Smooth muscle cell (in vitro differentiated cells): ENCODE data around the gene NUP107. TPM values are rescaled to one million over a fixed set of nuclear protein-coding genes. Genes with fewer than 3 reads are reported as not detected.

Experiments used
- DNase-seq: peaks from one replicate; lab custom pipeline; 2025; ENCODE audit not compliant: unreplicated experiment; lab: John Stamatoyannopoulos, UW
- H2AFZ ChIP-seq: fragments of 200-600 bp; sonication (generic); 2 replicates; pipeline ENCODE4 v1.6.0; 2016; ENCODE audit warnings: antibody characterized with exemption, low read depth, mild to moderate bottlenecking
- H3F3A ChIP-seq: fragments of 200-600 bp; sonication (generic); 2 replicates; pipeline ENCODE4 v1.6.0; 2017; ENCODE audit warnings: antibody characterized with exemption, low read depth
- H3K27ac ChIP-seq: fragments of 200-600 bp; sonication (generic); 2 replicates; pipeline ENCODE4 v1.5.1; 2016; ENCODE audit warnings: low read depth, mild to moderate bottlenecking
- H3K27me3 ChIP-seq: fragments of 200-600 bp; sonication (generic); 2 replicates; pipeline ENCODE4 v1.6.1; 2016; ENCODE audit warnings: low read depth, mild to moderate bottlenecking
- H3K36me3 ChIP-seq: fragments of 200-600 bp; sonication (generic); 2 replicates; pipeline ENCODE4 v1.5.1; 2016; ENCODE audit warnings: low read depth
- H3K4me1 ChIP-seq: fragments of 200-600 bp; sonication (generic); 2 replicates; pipeline ENCODE4 v1.5.1; 2016; ENCODE audit warnings: low read depth
- H3K4me2 ChIP-seq: fragments of 200-600 bp; sonication (generic); 2 replicates; pipeline ENCODE4 v1.6.0; 2016; ENCODE audit warnings: mild to moderate bottlenecking
- H3K4me3 ChIP-seq: fragments of 200-600 bp; sonication (generic); 2 replicates; pipeline ENCODE4 v1.5.1; 2016; ENCODE audit warnings: mild to moderate bottlenecking
- H3K79me2 ChIP-seq: fragments of 200-600 bp; sonication (generic); 2 replicates; pipeline ENCODE4 v1.6.0; 2016; ENCODE audit warnings: low read depth, mild to moderate bottlenecking
- H3K9ac ChIP-seq: fragments of 200-600 bp; sonication (generic); 2 replicates; pipeline ENCODE4 v1.6.0; 2016; ENCODE audit warnings: low read depth
- H3K9me3 ChIP-seq: fragments of 200-600 bp; sonication (generic); replicated peaks from 2 replicates; pipeline ENCODE4 v1.5.1; 2016; ENCODE audit warnings: low read depth
- H4K20me1 ChIP-seq: fragments of 200-600 bp; sonication (generic); 2 replicates; pipeline ENCODE4 v1.6.0; 2016; ENCODE audit warnings: low read depth
- CTCF ChIP-seq: fragments of 200-600 bp; sonication (generic); IDR thresholded peaks from 2 replicates; pipeline ENCODE4 v1.5.1; 2017; ENCODE audit warnings: borderline replicate concordance, mild to moderate bottlenecking, antibody characterized with exemption; ENCODE audit not compliant: insufficient read depth, poor library complexity, severe bottlenecking
- WGBS: methylation state at CpG from one replicate; pipeline ENCODE4 v1.1.7; 2016; ENCODE audit warnings: low lambda C conversion rate; 5-methylcytosine and 5-hydroxymethylcytosine counted together
- polyA plus RNA-seq: library from polyadenylated mRNA; unstranded; fragments of >200 nt; fragmentation: Nextera tagmentation; extraction: Ambion mirVana; gene quantifications from 2 replicates; pipeline ENCODE4 v1.2.1, GENCODE V29; 2016
- total RNA-seq: library from RNA; depleted of rRNA; stranded (reverse); fragments of >200 nt; gene quantifications from 2 replicates; pipeline ENCODE4 v1.2.3, GENCODE V29; 2014

Gene NUP107
- total and polyA plus RNA-seq, 2 experiments from 2014 or later: 39.9 to 51.1 TPM

- no peak overlapping the region for H3K9ac ChIP-seq
- H4K20me1 ChIP-seq: no peaks in the 10 kb centered on the region
- no peak overlapping the region for H3K27ac ChIP-seq
- H3K79me2 ChIP-seq: no peaks in the 10 kb centered on the region
- no peak for DNase-seq
- H2AFZ ChIP-seq: no peak overlapping the region
- 95% methylated on average over 8 of the region's 8 CpGs for WGBS
- peaks cover 1% of the 10 kb centered on the region for H3K36me3 ChIP-seq
- no peaks in the 10 kb centered on the region for H3F3A ChIP-seq
- no peak overlapping the region for H3K4me2 ChIP-seq
- no peaks in the 10 kb centered on the region for H3K4me1 ChIP-seq
- no peak for TF ChIP-seq CTCF
- H3K9me3 ChIP-seq: no peaks in the 10 kb centered on the region
- H3K4me3 ChIP-seq: no peak overlapping the region
- no peaks in the 10 kb centered on the region for H3K27me3 ChIP-seq
Measured at GRCh38 chr12:68761901-68762630, 75.3 kb downstream of the NUP107 start.

GRCh38 chr12:68762691-68763090 is 75.9 kb downstream of the NUP107 start:
- Histone ChIP-seq H4K20me1 (no peaks in the 10 kb centered on the region), H3K27ac (no peak overlapping the region), H3K9ac (no peak overlapping the region), H3K4me3 (no peak overlapping the region), H3K4me1 (no peaks in the 10 kb centered on the region), H2AFZ (no peak overlapping the region), H3F3A (no peaks in the 10 kb centered on the region), H3K4me2 (no peak overlapping the region), H3K9me3 (no peaks in the 10 kb centered on the region), H3K79me2 (no peaks in the 10 kb centered on the region), H3K27me3 (no peaks in the 10 kb centered on the region), H3K36me3 (no peaks in the 10 kb centered on the region)
- no peak for DNase-seq
- WGBS: 94% methylated on average over 3 of the region's 3 CpGs
- TF ChIP-seq CTCF: no peak

- H3K4me2 ChIP-seq: no peak overlapping the region
- WGBS: 100% methylated on average over 1 of the region's 1 CpG
- H3K27ac ChIP-seq: no peak overlapping the region
- no peaks in the 10 kb centered on the region for H3K9me3 ChIP-seq
- H3K27me3 ChIP-seq: no peaks in the 10 kb centered on the region
- H4K20me1 ChIP-seq: no peaks in the 10 kb centered on the region
- TF ChIP-seq CTCF: no peak
- no peak overlapping the region for H2AFZ ChIP-seq
- no peaks in the 10 kb centered on the region for H3K79me2 ChIP-seq
- DNase-seq: no peak
- no peak overlapping the region for H3K4me3 ChIP-seq
- H3F3A ChIP-seq: no peaks in the 10 kb centered on the region
- no peaks in the 10 kb centered on the region for H3K36me3 ChIP-seq
- H3K9ac ChIP-seq: no peak overlapping the region
- H3K4me1 ChIP-seq: no peaks in the 10 kb centered on the region
Measured at GRCh38 chr12:68765696-68766095, 78.9 kb downstream of the NUP107 start.

GRCh38 chr12:68766646-68767045 is 79.9 kb downstream of the NUP107 start:
- Histone ChIP-seq H3F3A (no peaks in the 10 kb centered on the region), H3K4me3 (no peak overlapping the region), H3K9me3 (no peaks in the 10 kb centered on the region), H3K27ac (no peak overlapping the region), H3K4me1 (no peaks in the 10 kb centered on the region), H3K27me3 (no peaks in the 10 kb centered on the region), H3K79me2 (no peaks in the 10 kb centered on the region), H4K20me1 (no peaks in the 10 kb centered on the region), H3K4me2 (no peak overlapping the region), H3K9ac (no peak overlapping the region), H2AFZ (no peak overlapping the region), H3K36me3 (no peaks in the 10 kb centered on the region)
- no peak for TF ChIP-seq CTCF
- WGBS: 98% methylated on average over 2 of the region's 2 CpGs
- no peak for DNase-seq
